ENCODE results near the gene PDLIM3.

GRCh38 chr4:185566972-185567371 is 31.7 kb upstream of the PDLIM3 start:
- TF ChIP-seq POLR2A (IDR thresholded peaks at IDR 0.05) (no peak), CTCF (IDR thresholded peaks at IDR 0.05) (no peak), EP300 (IDR thresholded peaks at IDR 0.05) (peak in 1 of 4 donors; percentile 6)
